Retinal pigment epithelial cell (primary cell): ENCODE measurements around the gene ZNF107.
"Not testable (repeated sequence)": the region's sequence is repeated elsewhere in the genome, so short reads cannot be mapped to it uniquely, and the experiment has no call there.

ENCODE experiments used
- DNase-seq: peaks from one replicate; pipeline ENCODE4 v3.0.0-alpha.2; 2010; ENCODE audit warnings: low read depth
- H3K4me3 ChIP-seq: 2 replicates; pipeline ENCODE4 v1.5.1; 2011; ENCODE audit warnings: mild to moderate bottlenecking, low read length, control low read depth, moderate library complexity
- TF ChIP-seq, protein P1 (sequence below): conservative IDR thresholded peaks from 2 replicates; pipeline ENCODE4 v1.5.1; 2011; ENCODE audit warnings: low read depth, low read length, control low read depth, inconsistent platforms

ZNF107 gene

GRCh38 chr7:64656489-64656888, 9.4 kb upstream of the ZNF107 start:
- no peak overlapping the region for H3K4me3 ChIP-seq
- TF ChIP-seq, protein P1, sequence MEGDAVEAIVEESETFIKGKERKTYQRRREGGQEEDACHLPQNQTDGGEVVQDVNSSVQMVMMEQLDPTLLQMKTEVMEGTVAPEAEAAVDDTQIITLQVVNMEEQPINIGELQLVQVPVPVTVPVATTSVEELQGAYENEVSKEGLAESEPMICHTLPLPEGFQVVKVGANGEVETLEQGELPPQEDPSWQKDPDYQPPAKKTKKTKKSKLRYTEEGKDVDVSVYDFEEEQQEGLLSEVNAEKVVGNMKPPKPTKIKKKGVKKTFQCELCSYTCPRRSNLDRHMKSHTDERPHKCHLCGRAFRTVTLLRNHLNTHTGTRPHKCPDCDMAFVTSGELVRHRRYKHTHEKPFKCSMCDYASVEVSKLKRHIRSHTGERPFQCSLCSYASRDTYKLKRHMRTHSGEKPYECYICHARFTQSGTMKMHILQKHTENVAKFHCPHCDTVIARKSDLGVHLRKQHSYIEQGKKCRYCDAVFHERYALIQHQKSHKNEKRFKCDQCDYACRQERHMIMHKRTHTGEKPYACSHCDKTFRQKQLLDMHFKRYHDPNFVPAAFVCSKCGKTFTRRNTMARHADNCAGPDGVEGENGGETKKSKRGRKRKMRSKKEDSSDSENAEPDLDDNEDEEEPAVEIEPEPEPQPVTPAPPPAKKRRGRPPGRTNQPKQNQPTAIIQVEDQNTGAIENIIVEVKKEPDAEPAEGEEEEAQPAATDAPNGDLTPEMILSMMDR = no peak
- no peak for DNase-seq

- not testable (repeated sequence) for H3K4me3 ChIP-seq, DNase-seq
Observed at GRCh38 chr7:64662091-64662490, 3.8 kb upstream of the ZNF107 start.

GRCh38 chr7:64666663-64667050, 724 bp downstream of the ZNF107 start:
- H3K4me3 ChIP-seq = peak overlapping the region; percentile 95
- DNase-seq = no peak
- TF ChIP-seq, protein P1 = no peak

DNA sequence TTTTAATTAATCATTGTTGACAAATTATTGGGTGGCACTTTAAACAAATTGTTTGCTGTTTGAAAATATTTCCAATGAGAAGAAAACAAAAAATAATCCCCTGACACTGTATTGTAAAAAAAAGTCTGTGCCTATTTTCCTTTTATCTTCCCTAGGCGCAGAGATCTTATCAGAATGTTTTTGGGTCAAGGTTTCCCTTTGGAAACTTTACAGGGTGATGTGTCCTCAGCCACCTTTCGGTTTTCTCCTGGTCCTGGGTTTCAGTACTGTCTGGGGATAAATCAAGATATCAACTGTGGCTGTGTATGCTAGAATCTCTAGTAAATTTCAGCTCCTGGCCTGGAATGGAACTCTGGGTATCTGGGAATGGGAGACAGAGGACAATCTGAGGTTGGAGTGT, 1.4 kb downstream of the ZNF107 start:
- TF ChIP-seq, protein P1 = no peak
- no peak for DNase-seq
- H3K4me3 ChIP-seq = no peak overlapping the region

- no peak overlapping the region for H3K4me3 ChIP-seq
- DNase-seq = no peak
- TF ChIP-seq, protein P1 = no peak
Observed at GRCh38 chr7:64672414-64672813, 6.5 kb downstream of the ZNF107 start.

GRCh38 chr7:64685091-64685490, 19.2 kb downstream of the ZNF107 start:
- H3K4me3 ChIP-seq = no peak overlapping the region
- no peak for DNase-seq
- TF ChIP-seq, protein P1 = no peak

DNA sequence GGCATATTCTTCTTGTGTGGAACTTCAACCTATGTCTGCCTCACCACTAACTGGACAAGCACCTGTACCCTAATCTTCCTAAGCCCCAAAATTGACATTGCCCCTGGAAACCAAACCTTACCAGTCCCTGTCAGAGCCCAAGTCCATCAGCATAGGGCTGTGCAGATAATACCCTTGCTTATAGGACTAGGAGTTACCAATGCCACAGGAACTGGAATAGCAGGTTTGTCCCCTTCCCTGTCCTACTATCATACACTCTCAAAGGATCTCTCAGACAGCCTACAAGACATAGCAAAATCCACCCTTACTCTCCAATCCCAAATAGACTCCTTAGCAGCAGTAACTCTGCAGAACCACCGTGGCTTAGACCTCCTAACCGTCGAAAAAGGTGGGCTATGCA, 19.8 kb downstream of the ZNF107 start:
- no peak overlapping the region for H3K4me3 ChIP-seq
- TF ChIP-seq, protein P1 = no peak
- DNase-seq = no peak
